Activated T-cell treated with anti-CD3 and anti-CD28 coated beads, Interleukin-2, amount 50 U/mL, for 24 hours (primary cell): ENCODE measurements around the gene CCL3.
A peak's percentile ranks its signal among the peaks of the same experiment; 100 is the strongest.
"Not testable (repeated sequence)": the region's sequence is repeated elsewhere in the genome, so short reads cannot be mapped to it uniquely, and the experiment has no call there.

ENCODE experiments used
- DNase-seq: peaks from one replicate; pipeline ENCODE4 v3.0.0-alpha.2; 2020
- H3K27ac Mint-ChIP-seq: 2 replicates; pipeline ENCODE4 v1.8.0; 2020; ENCODE audit warnings: mild to moderate bottlenecking, mixed read lengths
- H3K27me3 Mint-ChIP-seq: 2 replicates; pipeline ENCODE4 v1.8.0; 2020; ENCODE audit warnings: mixed read lengths
- H3K36me3 Mint-ChIP-seq: 2 replicates; pipeline ENCODE4 v1.8.0; 2020; ENCODE audit warnings: low read depth, mixed read lengths
- H3K4me1 Mint-ChIP-seq: 2 replicates; pipeline ENCODE4 v1.8.0; 2020; ENCODE audit warnings: low read depth, mixed read lengths
- H3K4me3 Mint-ChIP-seq: 2 replicates; pipeline ENCODE4 v1.8.0; 2020; ENCODE audit warnings: mild to moderate bottlenecking, moderate library complexity, mixed read lengths
- H3K9me3 Mint-ChIP-seq: 2 replicates; pipeline ENCODE4 v1.8.0; 2020; ENCODE audit warnings: mixed read lengths

Gene CCL3

GRCh38 chr17:36087471-36087870 lies 2.5 kb downstream of the CCL3 start:
- peaks cover 73% of the 10 kb centered on the region for H3K4me1 Mint-ChIP-seq
- H3K27me3 Mint-ChIP-seq, DNase-seq, H3K9me3 Mint-ChIP-seq, H3K27ac Mint-ChIP-seq, H3K4me3 Mint-ChIP-seq, H3K36me3 Mint-ChIP-seq: not testable (repeated sequence)

GRCh38 chr17:36086791-36087190 lies 3.2 kb downstream of the CCL3 start:
- no peak overlapping the region for H3K4me3 Mint-ChIP-seq
- H3K27ac Mint-ChIP-seq, result no peak overlapping the region
- H3K9me3 Mint-ChIP-seq, result no peaks in the 10 kb centered on the region
- peaks cover 73% of the 10 kb centered on the region for H3K4me1 Mint-ChIP-seq
- H3K27me3 Mint-ChIP-seq, result peaks cover 6% of the 10 kb centered on the region
- peaks cover 7% of the 10 kb centered on the region for H3K36me3 Mint-ChIP-seq
- DNase-seq, result no peak

- H3K36me3 Mint-ChIP-seq, result peaks cover 7% of the 10 kb centered on the region
- H3K9me3 Mint-ChIP-seq, result no peaks in the 10 kb centered on the region
- no peak for DNase-seq
- peaks cover 72% of the 10 kb centered on the region for H3K4me1 Mint-ChIP-seq
- H3K27me3 Mint-ChIP-seq, result peaks cover 6% of the 10 kb centered on the region
- H3K27ac Mint-ChIP-seq, result peak overlapping the region; percentile 65
- H3K4me3 Mint-ChIP-seq, result no peak overlapping the region
Observed at GRCh38 chr17:36085765-36086164, 4.2 kb downstream of the CCL3 start.

- H3K4me3 Mint-ChIP-seq, H3K27me3 Mint-ChIP-seq, H3K36me3 Mint-ChIP-seq, DNase-seq, H3K9me3 Mint-ChIP-seq: not testable (repeated sequence)
- H3K27ac Mint-ChIP-seq, result peak overlapping the region; percentile 38
- peaks cover 51% of the 10 kb centered on the region for H3K4me1 Mint-ChIP-seq
Observed at GRCh38 chr17:36083691-36084090, 6.3 kb downstream of the CCL3 start.

GRCh38 chr17:36082482-36083120 lies 7.3 kb downstream of the CCL3 start:
- peaks cover 47% of the 10 kb centered on the region for H3K4me1 Mint-ChIP-seq
- not testable (repeated sequence) for H3K27me3 Mint-ChIP-seq, H3K36me3 Mint-ChIP-seq, H3K9me3 Mint-ChIP-seq
- peak overlapping the region; percentile 95 for H3K27ac Mint-ChIP-seq
- DNase-seq, result peak; percentile 63
- H3K4me3 Mint-ChIP-seq, result peak overlapping the region; percentile 41

- Mint-ChIP-seq H3K27ac (peak overlapping the region; percentile 95), H3K4me1 (peaks cover 47% of the 10 kb centered on the region), H3K4me3 (peak overlapping the region; percentile 41)
- DNase-seq, H3K9me3 Mint-ChIP-seq, H3K27me3 Mint-ChIP-seq, H3K36me3 Mint-ChIP-seq: not testable (repeated sequence)
Observed at GRCh38 chr17:36081681-36082471, 8.1 kb downstream of the CCL3 start.

GRCh38 chr17:36074365-36074764 lies 15.6 kb downstream of the CCL3 start:
- no peak for DNase-seq
- Mint-ChIP-seq H3K27ac (peak overlapping the region; percentile 81), H3K9me3 (no peaks in the 10 kb centered on the region), H3K4me3 (no peak overlapping the region), H3K36me3 (no peaks in the 10 kb centered on the region), H3K27me3 (peaks cover 16% of the 10 kb centered on the region), H3K4me1 (peaks cover 44% of the 10 kb centered on the region)

GRCh38 chr17:36072431-36073121 lies 17.4 kb downstream of the CCL3 start:
- H3K9me3 Mint-ChIP-seq, result no peaks in the 10 kb centered on the region

GRCh38 chr17:36071751-36072150 lies 18.2 kb downstream of the CCL3 start:
- Mint-ChIP-seq H3K4me1 (peaks cover 48% of the 10 kb centered on the region), H3K4me3 (no peak overlapping the region), H3K27me3 (peaks cover 8% of the 10 kb centered on the region), H3K27ac (peak overlapping the region; percentile 83), H3K36me3 (no peaks in the 10 kb centered on the region), H3K9me3 (no peaks in the 10 kb centered on the region)
- DNase-seq, result no peak

More at GRCh38 chr17:36072431-36073121, 17.4 kb downstream of the CCL3 start:
- Mint-ChIP-seq H3K4me1 (peaks cover 46% of the 10 kb centered on the region), H3K36me3 (no peaks in the 10 kb centered on the region), H3K4me3 (no peak overlapping the region), H3K27ac (peak overlapping the region; percentile 83), H3K27me3 (peaks cover 11% of the 10 kb centered on the region)
- DNase-seq, result peak; percentile 81

- peaks cover 6% of the 10 kb centered on the region for H3K27me3 Mint-ChIP-seq
- peak overlapping the region; percentile 41 for H3K27ac Mint-ChIP-seq
- H3K9me3 Mint-ChIP-seq, result no peaks in the 10 kb centered on the region
- H3K4me3 Mint-ChIP-seq, result no peak overlapping the region
- H3K4me1 Mint-ChIP-seq, result peaks cover 51% of the 10 kb centered on the region
- H3K36me3 Mint-ChIP-seq, result no peaks in the 10 kb centered on the region
- no peak for DNase-seq
Observed at GRCh38 chr17:36070427-36070826, 19.5 kb downstream of the CCL3 start.

- Mint-ChIP-seq H3K27ac (no peak overlapping the region), H3K36me3 (no peaks in the 10 kb centered on the region), H3K4me1 (peaks cover 44% of the 10 kb centered on the region)
Observed at GRCh38 chr17:36069136-36069535, 20.8 kb downstream of the CCL3 start.

GRCh38 chr17:36068524-36068923 lies 21.4 kb downstream of the CCL3 start:
- Mint-ChIP-seq H3K9me3 (no peaks in the 10 kb centered on the region), H3K27me3 (peaks cover 6% of the 10 kb centered on the region), H3K36me3 (no peaks in the 10 kb centered on the region), H3K4me3 (no peak overlapping the region), H3K27ac (no peak overlapping the region), H3K4me1 (peaks cover 38% of the 10 kb centered on the region)
- DNase-seq, result no peak

More at GRCh38 chr17:36069136-36069535, 20.8 kb downstream of the CCL3 start:
- Mint-ChIP-seq H3K4me3 (no peak overlapping the region), H3K27me3 (peaks cover 6% of the 10 kb centered on the region), H3K9me3 (no peaks in the 10 kb centered on the region)
- DNase-seq, result no peak

GRCh38 chr17:36066365-36066985 lies 23.5 kb downstream of the CCL3 start:
- Mint-ChIP-seq H3K36me3 (no peaks in the 10 kb centered on the region), H3K27ac (peak overlapping the region; percentile 8), H3K4me3 (no peak overlapping the region), H3K4me1 (peaks cover 18% of the 10 kb centered on the region), H3K27me3 (peaks cover 11% of the 10 kb centered on the region), H3K9me3 (no peaks in the 10 kb centered on the region)
- no peak for DNase-seq

GRCh38 chr17:36063786-36064541 lies 26.0 kb downstream of the CCL3 start, which contains the start of gene CCL18:
CCL18 (plus strand) TSS chr17:36064272; CDS start chr17:36064343, 71 bp downstream.
- Mint-ChIP-seq H3K27me3 (peaks cover 21% of the 10 kb centered on the region), H3K9me3 (no peaks in the 10 kb centered on the region), H3K27ac (no peak within 1 kb of the TSS), H3K36me3 (no peaks in the 10 kb centered on the region), H3K4me1 (peaks cover 5% of the 10 kb centered on the region), H3K4me3 (no peak within 1 kb of the TSS)
- no peak for DNase-seq
